HUES64 (cell line): ENCODE measurements around the gene SNX12.

Source experiments
- H3K27ac ChIP-seq: 2 replicates; pipeline ENCODE4 v1.7.0; 2013; ENCODE audit warnings: low read depth, low read length, inconsistent platforms
- H3K27me3 ChIP-seq: 2 replicates; pipeline ENCODE4 v1.6.1; 2013; ENCODE audit warnings: mild to moderate bottlenecking, low read length; ENCODE audit not compliant: insufficient read depth
- H3K36me3 ChIP-seq: 2 replicates; pipeline ENCODE4 v1.6.1; 2013; ENCODE audit warnings: mild to moderate bottlenecking, low read length; ENCODE audit not compliant: insufficient read depth
- H3K4me1 ChIP-seq: 2 replicates; pipeline ENCODE4 v1.6.1; 2013; ENCODE audit warnings: mild to moderate bottlenecking, low read length, moderate library complexity; ENCODE audit not compliant: insufficient read depth
- H3K4me3 ChIP-seq: 2 replicates; pipeline ENCODE4 v1.5.1; 2013; ENCODE audit warnings: mild to moderate bottlenecking, low read length, moderate library complexity
- H3K9ac ChIP-seq: 2 replicates; pipeline ENCODE4 v1.6.1; 2013; ENCODE audit warnings: mild to moderate bottlenecking, low read depth, low read length
- H3K9me3 ChIP-seq: 2 replicates; pipeline ENCODE4 v1.6.1; 2013; ENCODE audit warnings: low read depth, low read length; ENCODE audit not compliant: insufficient read depth
- whole genome bisulfite sequencing: fragments of 150-250, 120-280 bp; methylation state at CpG from one replicate; pipeline ENCODE4 v1.1.7; 2013; ENCODE audit warnings: missing lambda C conversion rate; 5-methylcytosine and 5-hydroxymethylcytosine counted together

The SNX12 gene

GRCh38 chrX:71102292-71102691, 34.2 kb upstream of the SNX12 start:
- H3K4me1 ChIP-seq = peaks cover 25% of the 10 kb centered on the region
- H3K9me3 ChIP-seq = no peaks in the 10 kb centered on the region
- H3K27me3 ChIP-seq = peaks cover 33% of the 10 kb centered on the region
- H3K27ac ChIP-seq = no peak overlapping the region
- no peaks in the 10 kb centered on the region for H3K36me3 ChIP-seq
- 71% methylated on average over 1 of the region's 3 CpGs for WGBS
- no peak overlapping the region for H3K9ac ChIP-seq
- no peak overlapping the region for H3K4me3 ChIP-seq

DNA sequence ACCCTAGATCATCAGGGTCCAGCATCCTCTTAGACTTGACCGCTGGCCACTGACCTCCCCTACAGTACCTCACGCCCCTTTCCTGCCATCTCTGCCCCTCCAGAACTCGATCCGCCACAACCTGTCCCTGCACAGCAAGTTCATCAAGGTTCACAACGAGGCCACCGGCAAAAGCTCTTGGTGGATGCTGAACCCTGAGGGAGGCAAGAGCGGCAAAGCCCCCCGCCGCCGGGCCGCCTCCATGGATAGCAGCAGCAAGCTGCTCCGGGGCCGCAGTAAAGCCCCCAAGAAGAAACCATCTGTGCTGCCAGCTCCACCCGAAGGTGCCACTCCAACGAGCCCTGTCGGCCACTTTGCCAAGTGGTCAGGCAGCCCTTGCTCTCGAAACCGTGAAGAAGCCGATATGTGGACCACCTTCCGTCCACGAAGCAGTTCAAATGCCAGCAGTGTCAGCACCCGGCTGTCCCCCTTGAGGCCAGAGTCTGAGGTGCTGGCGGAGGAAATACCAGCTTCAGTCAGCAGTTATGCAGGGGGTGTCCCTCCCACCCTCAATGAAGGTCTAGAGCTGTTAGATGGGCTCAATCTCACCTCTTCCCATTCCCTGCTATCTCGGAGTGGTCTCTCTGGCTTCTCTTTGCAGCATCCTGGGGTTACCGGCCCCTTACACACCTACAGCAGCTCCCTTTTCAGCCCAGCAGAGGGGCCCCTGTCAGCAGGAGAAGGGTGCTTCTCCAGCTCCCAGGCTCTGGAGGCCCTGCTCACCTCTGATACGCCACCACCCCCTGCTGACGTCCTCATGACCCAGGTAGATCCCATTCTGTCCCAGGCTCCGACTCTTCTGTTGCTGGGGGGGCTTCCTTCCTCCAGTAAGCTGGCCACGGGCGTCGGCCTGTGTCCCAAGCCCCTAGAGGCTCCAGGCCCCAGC, 32.7 kb upstream of the SNX12 start:
- no peak overlapping the region for H3K9ac ChIP-seq
- H3K4me1 ChIP-seq = peaks cover 25% of the 10 kb centered on the region
- no peaks in the 10 kb centered on the region for H3K36me3 ChIP-seq
- H3K27ac ChIP-seq = no peak overlapping the region
- peak overlapping the region; percentile 46 for H3K4me3 ChIP-seq
- 55% methylated on average over 31 of the region's 31 CpGs for WGBS
- H3K9me3 ChIP-seq = no peaks in the 10 kb centered on the region
- H3K27me3 ChIP-seq = peaks cover 45% of the 10 kb centered on the region

DNA sequence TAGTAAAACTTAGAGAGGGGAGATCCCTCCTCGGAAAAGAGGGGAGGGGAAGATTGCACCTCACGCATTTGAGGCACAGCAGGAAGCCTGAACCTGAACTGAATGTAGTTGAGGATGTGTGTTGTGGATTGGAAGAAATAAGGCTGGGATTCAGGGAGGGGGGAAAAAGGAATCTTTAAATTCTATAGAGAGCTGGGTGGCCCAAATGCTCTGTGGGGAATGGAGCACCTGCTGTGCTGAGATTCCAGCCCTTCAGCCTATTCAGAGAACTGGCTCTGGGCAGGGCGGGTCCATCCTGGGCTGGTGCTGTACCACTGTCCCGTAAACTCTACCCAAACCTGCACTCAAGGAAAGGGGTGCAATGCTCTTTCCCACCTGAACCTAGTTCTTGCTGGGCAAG, 31.6 kb upstream of the SNX12 start:
- Histone ChIP-seq H3K4me1 (peaks cover 25% of the 10 kb centered on the region), H3K27me3 (peaks cover 45% of the 10 kb centered on the region), H3K4me3 (peak overlapping the region; percentile 46), H3K27ac (peak overlapping the region; percentile 60; the same call in 1 of the 2 replicates), H3K9me3 (no peaks in the 10 kb centered on the region), H3K9ac (peak overlapping the region; percentile 31; the same call in 1 of the 2 replicates), H3K36me3 (no peaks in the 10 kb centered on the region)
- 2% methylated on average over 4 of the region's 4 CpGs for WGBS

- H3K9me3 ChIP-seq = no peaks in the 10 kb centered on the region
- peaks cover 18% of the 10 kb centered on the region for H3K4me1 ChIP-seq
- 4% methylated on average over 4 of the region's 5 CpGs for WGBS
- peaks cover 45% of the 10 kb centered on the region for H3K27me3 ChIP-seq
- H3K36me3 ChIP-seq = no peaks in the 10 kb centered on the region
- peak overlapping the region; percentile 46 for H3K4me3 ChIP-seq
- H3K27ac ChIP-seq = peak overlapping the region; percentile 64; the same call in 1 of the 2 replicates
- peak overlapping the region; percentile 31; the same call in 1 of the 2 replicates for H3K9ac ChIP-seq
These were observed 30.9 kb upstream of the SNX12 start for GRCh38 chrX:71098951-71099506.

DNA sequence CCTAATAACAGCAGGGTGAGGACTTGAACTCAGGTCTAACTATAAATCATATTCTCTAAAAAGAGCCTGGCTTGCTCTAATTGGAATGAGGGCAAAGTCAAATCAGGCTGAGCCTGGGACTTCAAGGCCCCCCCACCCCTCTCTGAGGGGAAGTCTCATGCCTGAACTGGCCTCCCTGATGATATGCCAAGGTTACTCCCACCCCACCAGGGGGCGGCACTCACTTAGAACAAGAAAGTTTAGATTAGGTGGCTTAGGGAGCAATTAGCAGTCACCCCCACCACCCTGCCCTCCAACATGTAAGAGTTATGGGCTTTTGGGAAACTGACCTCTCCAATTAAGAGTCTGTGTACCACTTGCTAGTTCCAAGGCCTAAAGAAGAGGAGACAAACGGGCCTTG, 30.2 kb upstream of the SNX12 start:
- peaks cover 45% of the 10 kb centered on the region for H3K27me3 ChIP-seq
- H3K27ac ChIP-seq = no peak overlapping the region
- peak overlapping the region; percentile 46 for H3K4me3 ChIP-seq
- H3K36me3 ChIP-seq = no peaks in the 10 kb centered on the region
- 14% methylated on average over 1 of the region's 2 CpGs for WGBS
- H3K4me1 ChIP-seq = peaks cover 14% of the 10 kb centered on the region
- no peaks in the 10 kb centered on the region for H3K9me3 ChIP-seq
- no peak overlapping the region for H3K9ac ChIP-seq

DNA sequence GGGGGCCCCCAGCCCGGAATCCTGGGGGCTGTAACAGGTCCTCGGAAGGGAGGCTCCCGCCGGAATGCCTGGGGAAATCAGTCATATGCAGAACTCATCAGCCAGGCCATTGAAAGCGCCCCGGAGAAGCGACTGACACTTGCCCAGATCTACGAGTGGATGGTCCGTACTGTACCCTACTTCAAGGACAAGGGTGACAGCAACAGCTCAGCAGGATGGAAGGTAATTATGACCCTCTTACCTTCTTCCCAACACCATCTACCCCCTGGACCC, 28.6 kb upstream of the SNX12 start:
- H3K27ac ChIP-seq = no peak overlapping the region
- no peaks in the 10 kb centered on the region for H3K9me3 ChIP-seq
- H3K27me3 ChIP-seq = peaks cover 45% of the 10 kb centered on the region
- no peaks in the 10 kb centered on the region for H3K36me3 ChIP-seq
- 2% methylated on average over 9 of the region's 9 CpGs for WGBS
- H3K4me3 ChIP-seq = peak overlapping the region; percentile 71
- peak overlapping the region; percentile 50; the same call in 1 of the 2 replicates for H3K9ac ChIP-seq
- peaks cover 6% of the 10 kb centered on the region for H3K4me1 ChIP-seq

- Histone ChIP-seq H3K27ac (no peak overlapping the region; the same call in 1 of the 2 replicates), H3K27me3 (peaks cover 41% of the 10 kb centered on the region), H3K9me3 (no peaks in the 10 kb centered on the region), H3K9ac (peak overlapping the region; percentile 50; the same call in 1 of the 2 replicates), H3K4me1 (peaks cover 6% of the 10 kb centered on the region; the same call in 1 of the 2 replicates), H3K36me3 (no peaks in the 10 kb centered on the region), H3K4me3 (peak overlapping the region; percentile 71)
- WGBS = under 1% methylated on average over 46 of the region's 46 CpGs
These were observed 28.0 kb upstream of the SNX12 start for GRCh38 chrX:71095981-71096759.

DNA sequence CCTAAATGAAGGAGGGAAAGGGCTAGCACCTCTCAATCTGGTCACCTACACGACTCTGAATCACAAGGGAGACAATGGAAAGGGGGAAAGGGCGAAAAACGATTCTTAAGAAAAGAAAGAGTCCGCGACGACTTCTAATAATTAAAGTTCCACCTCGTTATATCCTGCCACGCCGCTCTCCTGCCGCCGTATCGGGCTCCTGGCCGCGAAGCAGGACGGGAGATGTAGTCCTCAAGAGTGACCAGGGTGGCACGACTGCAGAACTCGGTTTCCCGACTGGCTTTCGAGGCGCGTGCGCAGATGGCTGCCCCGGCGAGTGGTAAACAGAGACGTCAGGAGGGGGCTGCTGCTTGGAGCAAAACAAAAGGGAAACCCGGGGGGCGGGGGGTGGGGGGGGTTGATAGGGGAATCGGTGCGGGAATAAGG, 27.4 kb upstream of the SNX12 start, which contains the start of gene FOXO4:
FOXO4 (plus strand) TSS at position 297 of the 426 bp plus-strand sequence. CDS start 678 bp downstream, outside the sequence.
- H3K36me3 ChIP-seq = no peaks in the 10 kb centered on the region
- WGBS = under 1% methylated on average over 26 of the region's 29 CpGs
- peak within 1 kb of the TSS; percentile 71 for H3K4me3 ChIP-seq
- H3K27me3 ChIP-seq = peaks cover 35% of the 10 kb centered on the region
- H3K4me1 ChIP-seq = peaks cover 6% of the 10 kb centered on the region; the same call in 1 of the 2 replicates
- peak within 1 kb of the TSS; percentile 50 for H3K9ac ChIP-seq
- no peaks in the 10 kb centered on the region for H3K9me3 ChIP-seq
- no peak within 1 kb of the TSS; the same call in 1 of the 2 replicates for H3K27ac ChIP-seq

GRCh38 chrX:71095033-71095432, 26.9 kb upstream of the SNX12 start:
- no peaks in the 10 kb centered on the region for H3K9me3 ChIP-seq
- H3K4me1 ChIP-seq = peaks cover 6% of the 10 kb centered on the region; the same call in 1 of the 2 replicates
- H3K36me3 ChIP-seq = no peaks in the 10 kb centered on the region
- no peak overlapping the region for H3K27ac ChIP-seq
- H3K27me3 ChIP-seq = peaks cover 32% of the 10 kb centered on the region
- peak overlapping the region; percentile 71 for H3K4me3 ChIP-seq
- 42% methylated on average over 4 of the region's 6 CpGs for WGBS
- H3K9ac ChIP-seq = peak overlapping the region; percentile 50; the same call in 1 of the 2 replicates

GRCh38 chrX:71091263-71091662, 23.1 kb upstream of the SNX12 start:
- Histone ChIP-seq H3K27ac (no peak overlapping the region), H3K9ac (no peak overlapping the region), H3K9me3 (no peaks in the 10 kb centered on the region), H3K27me3 (peaks cover 2% of the 10 kb centered on the region; the same call in 1 of the 2 replicates), H3K4me1 (no peaks in the 10 kb centered on the region), H3K4me3 (no peak overlapping the region), H3K36me3 (no peaks in the 10 kb centered on the region)
- WGBS = 89% methylated on average over 5 of the region's 5 CpGs
